ENCODE data around the gene TINAGL1.
"Not testable (repeated sequence)": the region's sequence is repeated elsewhere in the genome, so short reads cannot be mapped to it uniquely, and the experiment has no call there.

TINAGL1 gene

DNA sequence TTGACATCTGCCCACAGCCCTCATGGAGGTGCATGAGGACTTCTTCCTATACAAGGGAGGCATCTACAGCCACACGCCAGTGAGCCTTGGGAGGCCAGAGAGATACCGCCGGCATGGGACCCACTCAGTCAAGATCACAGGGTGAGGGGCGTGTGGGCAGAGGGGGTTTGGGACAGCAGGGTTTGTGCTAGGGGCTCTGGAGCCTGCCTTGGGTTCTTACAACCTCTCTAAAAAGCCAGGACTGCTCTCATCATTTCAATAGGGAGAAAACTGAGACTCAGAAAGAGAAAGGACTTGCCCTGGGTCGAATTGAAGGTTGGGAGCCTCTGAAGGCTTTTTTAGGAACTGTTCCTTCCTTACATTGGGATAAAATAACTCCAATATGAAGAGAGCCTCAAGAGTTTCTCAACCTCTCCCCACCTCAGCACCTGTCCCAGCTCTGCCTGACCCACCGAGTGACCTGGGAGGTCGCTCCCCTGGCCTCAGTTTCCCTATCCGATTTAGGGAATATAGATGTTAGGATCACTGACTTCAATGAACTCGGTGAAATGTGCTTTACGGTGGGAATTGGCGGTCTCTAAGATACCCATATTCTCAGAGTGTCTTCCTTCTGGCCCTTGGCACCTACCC, 9.5 kb downstream of the TINAGL1 start:
- H3K27ac ChIP-seq (ENCODE audit: low read length), result no peak overlapping the region
- H3F3A ChIP-seq (ENCODE audit: insufficient read depth, low read length), result no peaks in the 10 kb centered on the region
- H2AFZ ChIP-seq (ENCODE audit: low read length), result no peak overlapping the region
- H3K9me3 ChIP-seq (replicated peaks; ENCODE audit: insufficient read depth, low read length), result no peaks in the 10 kb centered on the region
- no peaks in the 10 kb centered on the region for H4K20me1 ChIP-seq (ENCODE audit: insufficient read depth, low read length)
- DNase-seq, result no peak
- no peaks in the 10 kb centered on the region; the same call in 1 of the 2 replicates for H3K27me3 ChIP-seq (replicated peaks; ENCODE audit: insufficient read depth, low read length)
- no peak overlapping the region for H3K4me2 ChIP-seq (ENCODE audit: low read depth, low read length)
- no peaks in the 10 kb centered on the region for H3K4me1 ChIP-seq (ENCODE audit: low read length)
- H3K4me3 ChIP-seq (ENCODE audit: low read length), result no peak overlapping the region
- H3K9me2 ChIP-seq (replicated peaks; ENCODE audit: insufficient read depth, low read length), result no peaks in the 10 kb centered on the region
- TF ChIP-seq, protein P1, sequence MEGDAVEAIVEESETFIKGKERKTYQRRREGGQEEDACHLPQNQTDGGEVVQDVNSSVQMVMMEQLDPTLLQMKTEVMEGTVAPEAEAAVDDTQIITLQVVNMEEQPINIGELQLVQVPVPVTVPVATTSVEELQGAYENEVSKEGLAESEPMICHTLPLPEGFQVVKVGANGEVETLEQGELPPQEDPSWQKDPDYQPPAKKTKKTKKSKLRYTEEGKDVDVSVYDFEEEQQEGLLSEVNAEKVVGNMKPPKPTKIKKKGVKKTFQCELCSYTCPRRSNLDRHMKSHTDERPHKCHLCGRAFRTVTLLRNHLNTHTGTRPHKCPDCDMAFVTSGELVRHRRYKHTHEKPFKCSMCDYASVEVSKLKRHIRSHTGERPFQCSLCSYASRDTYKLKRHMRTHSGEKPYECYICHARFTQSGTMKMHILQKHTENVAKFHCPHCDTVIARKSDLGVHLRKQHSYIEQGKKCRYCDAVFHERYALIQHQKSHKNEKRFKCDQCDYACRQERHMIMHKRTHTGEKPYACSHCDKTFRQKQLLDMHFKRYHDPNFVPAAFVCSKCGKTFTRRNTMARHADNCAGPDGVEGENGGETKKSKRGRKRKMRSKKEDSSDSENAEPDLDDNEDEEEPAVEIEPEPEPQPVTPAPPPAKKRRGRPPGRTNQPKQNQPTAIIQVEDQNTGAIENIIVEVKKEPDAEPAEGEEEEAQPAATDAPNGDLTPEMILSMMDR (IDR thresholded peaks at IDR 0.05; ENCODE audit: low read length), result no peak
- TF ChIP-seq EZH2 (optimal IDR thresholded peaks at IDR 0.05; ENCODE audit: low read depth, low read length) (no peak), EZH2phosphoT487 (IDR thresholded peaks at IDR 0.05; ENCODE audit: low read length) (no peak)
- H3K36me3 ChIP-seq (replicated peaks; ENCODE audit: insufficient read depth, low read length), result no peaks in the 10 kb centered on the region
- no peaks in the 10 kb centered on the region for H3K79me2 ChIP-seq (ENCODE audit: low read length)
- H3K9ac ChIP-seq (ENCODE audit: low read length), result no peak overlapping the region

DNA sequence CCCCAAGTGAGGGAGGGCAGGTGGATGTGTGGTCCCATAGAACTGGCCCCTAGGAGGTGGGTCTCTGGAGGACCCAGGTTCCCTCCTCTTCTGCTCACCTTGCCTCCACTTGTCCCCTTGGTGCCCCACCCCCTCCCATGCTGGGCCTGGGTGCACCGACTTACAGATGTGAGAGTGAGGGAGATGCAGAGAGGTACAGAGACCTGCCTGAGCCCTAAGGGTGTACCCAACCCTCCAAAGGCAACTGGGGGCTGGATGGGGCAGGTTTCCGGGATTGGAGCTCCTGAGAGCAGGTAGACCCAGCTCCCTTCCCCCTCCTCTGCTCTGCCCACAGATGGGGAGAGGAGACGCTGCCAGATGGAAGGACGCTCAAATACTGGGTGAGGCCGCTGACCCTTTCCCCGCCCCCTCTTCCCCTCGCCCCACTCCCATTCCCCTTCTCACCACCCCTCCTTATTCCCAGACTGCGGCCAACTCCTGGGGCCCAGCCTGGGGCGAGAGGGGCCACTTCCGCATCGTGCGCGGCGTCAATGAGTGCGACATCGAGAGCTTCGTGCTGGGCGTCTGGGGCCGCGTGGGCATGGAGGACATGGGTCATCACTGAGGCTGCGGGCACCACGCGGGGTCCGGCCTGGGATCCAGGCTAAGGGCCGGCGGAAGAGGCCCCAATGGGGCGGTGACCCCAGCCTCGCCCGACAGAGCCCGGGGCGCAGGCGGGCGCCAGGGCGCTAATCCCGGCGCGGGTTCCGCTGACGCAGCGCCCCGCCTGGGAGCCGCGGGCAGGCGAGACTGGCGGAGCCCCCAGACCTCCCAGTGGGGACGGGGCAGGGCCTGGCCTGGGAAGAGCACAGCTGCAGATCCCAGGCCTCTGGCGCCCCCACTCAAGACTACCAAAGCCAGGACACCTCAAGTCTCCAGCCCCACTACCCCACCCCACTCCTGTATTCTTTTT, 10.3 kb downstream of the TINAGL1 start:
- H3K9me3 ChIP-seq (replicated peaks; ENCODE audit: insufficient read depth, low read length), result no peaks in the 10 kb centered on the region
- no peaks in the 10 kb centered on the region for H3F3A ChIP-seq (ENCODE audit: insufficient read depth, low read length)
- no peak overlapping the region for H3K27ac ChIP-seq (ENCODE audit: low read length)
- H4K20me1 ChIP-seq (ENCODE audit: insufficient read depth, low read length), result no peaks in the 10 kb centered on the region
- H3K9me2 ChIP-seq (replicated peaks; ENCODE audit: insufficient read depth, low read length), result no peaks in the 10 kb centered on the region
- H3K4me2 ChIP-seq (ENCODE audit: low read depth, low read length), result peak overlapping the region; percentile 12; the same call in 1 of the 2 replicates
- H3K4me3 ChIP-seq (ENCODE audit: low read length), result no peak overlapping the region
- no peaks in the 10 kb centered on the region for H3K36me3 ChIP-seq (replicated peaks; ENCODE audit: insufficient read depth, low read length)
- no peak overlapping the region for H3K9ac ChIP-seq (ENCODE audit: low read length)
- TF ChIP-seq EZH2 (optimal IDR thresholded peaks at IDR 0.05; ENCODE audit: low read depth, low read length), result no peak
- no peak for TF ChIP-seq EZH2phosphoT487 (IDR thresholded peaks at IDR 0.05; ENCODE audit: low read length)
- TF ChIP-seq, protein P1 (IDR thresholded peaks at IDR 0.05; ENCODE audit: low read length), result no peak
- DNase-seq, result no peak
- no peak overlapping the region for H2AFZ ChIP-seq (ENCODE audit: low read length)
- H3K79me2 ChIP-seq (ENCODE audit: low read length), result no peaks in the 10 kb centered on the region
- no peaks in the 10 kb centered on the region for H3K4me1 ChIP-seq (ENCODE audit: low read length)
- no peaks in the 10 kb centered on the region; the same call in 1 of the 2 replicates for H3K27me3 ChIP-seq (replicated peaks; ENCODE audit: insufficient read depth, low read length)

DNA sequence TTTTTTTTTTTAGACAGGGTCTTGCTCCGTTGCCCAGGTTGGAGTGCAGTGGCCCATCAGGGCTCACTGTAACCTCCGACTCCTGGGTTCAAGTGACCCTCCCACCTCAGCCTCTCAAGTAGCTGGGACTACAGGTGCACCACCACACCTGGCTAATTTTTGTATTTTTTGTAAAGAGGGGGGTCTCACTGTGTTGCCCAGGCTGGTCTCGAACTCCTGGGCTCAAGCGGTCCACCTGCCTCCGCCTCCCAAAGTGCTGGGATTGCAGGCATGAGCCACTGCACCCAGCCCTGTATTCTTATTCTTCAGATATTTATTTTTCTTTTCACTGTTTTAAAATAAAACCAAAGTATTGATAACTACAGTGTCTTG, 11.0 kb downstream of the TINAGL1 start:
- DNase-seq; H3K9me3 ChIP-seq (replicated peaks; ENCODE audit: insufficient read depth, low read length); H4K20me1 ChIP-seq (ENCODE audit: insufficient read depth, low read length); H3K36me3 ChIP-seq (replicated peaks; ENCODE audit: insufficient read depth, low read length); H3K4me1 ChIP-seq (ENCODE audit: low read length); H3K27me3 ChIP-seq (replicated peaks; ENCODE audit: insufficient read depth, low read length); H2AFZ ChIP-seq (ENCODE audit: low read length); H3K27ac ChIP-seq (ENCODE audit: low read length); H3K79me2 ChIP-seq (ENCODE audit: low read length); H3K9me2 ChIP-seq (replicated peaks; ENCODE audit: insufficient read depth, low read length); H3K4me3 ChIP-seq (ENCODE audit: low read length); H3F3A ChIP-seq (ENCODE audit: insufficient read depth, low read length); H3K9ac ChIP-seq (ENCODE audit: low read length): not testable (repeated sequence)
- peak overlapping the region; percentile 12; the same call in 1 of the 2 replicates for H3K4me2 ChIP-seq (ENCODE audit: low read depth, low read length)
